Parathyroid adenoma (tissue), 2 donors: ENCODE measurements around the gene CCDC122.

Source experiments
- H2AFZ ChIP-seq: fragments of 300-600 bp; sonication (generic); one replicate; pipeline ENCODE4 v1.7.0; 2017; ENCODE audit warnings: antibody characterized with exemption, mild to moderate bottlenecking
- H3K27ac ChIP-seq: fragments of 300-600 bp; sonication (generic); one replicate; pipeline ENCODE4 v1.7.0; 2017
- H3K27me3 ChIP-seq: fragments of 300-600 bp; sonication (generic); one replicate; pipeline ENCODE4 v1.7.0; 2017; ENCODE audit warnings: low read length; ENCODE audit not compliant: control insufficient read depth, insufficient read depth
- H3K36me3 ChIP-seq: fragments of 300-600 bp; sonication (generic); one replicate; pipeline ENCODE4 v1.7.0; 2017; ENCODE audit warnings: low read length; ENCODE audit not compliant: control insufficient read depth, insufficient read depth
- H3K4me1 ChIP-seq: fragments of 300-600 bp; sonication (generic); one replicate; pipeline ENCODE4 v1.7.0; 2017; ENCODE audit warnings: control low read depth
- H3K4me2 ChIP-seq: fragments of 300-600 bp; sonication (generic); one replicate; pipeline ENCODE4 v1.7.0; 2017; ENCODE audit warnings: low read length
- H3K4me3 ChIP-seq: fragments of 300-600 bp; sonication (generic); one replicate; pipeline ENCODE4 v1.7.0; 2017; ENCODE audit warnings: low read depth, low read length
- H3K79me2 ChIP-seq: fragments of 300-600 bp; sonication (generic); one replicate; pipeline ENCODE4 v1.7.0; 2017; ENCODE audit warnings: control low read depth
- H3K9ac ChIP-seq: fragments of 300-600 bp; sonication (generic); one replicate; pipeline ENCODE4 v1.7.0; 2017; ENCODE audit warnings: mild to moderate bottlenecking
- H3K9me3 ChIP-seq: fragments of 300-600 bp; sonication (generic); one replicate; pipeline ENCODE4 v1.7.0; 2017; ENCODE audit warnings: low read length; ENCODE audit not compliant: control insufficient read depth
- TF ChIP-seq, protein P1 (sequence below): fragments of 300-600 bp; sonication (generic); IDR thresholded peaks from one replicate; pipeline ENCODE4 v1.7.0; 2017; ENCODE audit warnings: antibody characterized with exemption, mild to moderate bottlenecking
- donor health status: primary hyperparathyroidism.

The CCDC122 gene

DNA sequence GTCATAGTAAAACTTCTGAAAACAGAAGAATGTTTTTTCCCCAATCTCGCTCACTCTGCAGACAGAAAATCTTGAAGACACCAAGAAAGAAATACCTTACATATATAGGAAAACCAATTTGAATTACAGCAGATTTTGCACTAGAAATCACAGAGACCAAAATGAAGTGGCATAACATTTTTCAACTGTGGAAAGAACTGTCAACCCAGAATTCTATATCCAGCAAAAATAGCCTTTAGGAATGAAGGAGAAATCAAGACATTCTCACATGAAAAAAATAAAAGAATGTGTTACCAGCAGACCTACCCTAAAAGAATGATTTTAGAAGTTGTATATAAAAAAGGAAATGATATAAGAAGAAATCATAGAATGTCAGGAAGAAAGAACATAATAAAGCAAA, 28.7 kb downstream of the CCDC122 start:
- no peaks in the 10 kb centered on the region for H3K27me3 ChIP-seq
- no peak overlapping the region for H2AFZ ChIP-seq
- no peak overlapping the region for H3K27ac ChIP-seq
- no peaks in the 10 kb centered on the region for H3K4me1 ChIP-seq
- H3K4me3 ChIP-seq: no peak overlapping the region
- no peaks in the 10 kb centered on the region for H3K79me2 ChIP-seq
- no peak overlapping the region for H3K4me2 ChIP-seq
- TF ChIP-seq, protein P1, sequence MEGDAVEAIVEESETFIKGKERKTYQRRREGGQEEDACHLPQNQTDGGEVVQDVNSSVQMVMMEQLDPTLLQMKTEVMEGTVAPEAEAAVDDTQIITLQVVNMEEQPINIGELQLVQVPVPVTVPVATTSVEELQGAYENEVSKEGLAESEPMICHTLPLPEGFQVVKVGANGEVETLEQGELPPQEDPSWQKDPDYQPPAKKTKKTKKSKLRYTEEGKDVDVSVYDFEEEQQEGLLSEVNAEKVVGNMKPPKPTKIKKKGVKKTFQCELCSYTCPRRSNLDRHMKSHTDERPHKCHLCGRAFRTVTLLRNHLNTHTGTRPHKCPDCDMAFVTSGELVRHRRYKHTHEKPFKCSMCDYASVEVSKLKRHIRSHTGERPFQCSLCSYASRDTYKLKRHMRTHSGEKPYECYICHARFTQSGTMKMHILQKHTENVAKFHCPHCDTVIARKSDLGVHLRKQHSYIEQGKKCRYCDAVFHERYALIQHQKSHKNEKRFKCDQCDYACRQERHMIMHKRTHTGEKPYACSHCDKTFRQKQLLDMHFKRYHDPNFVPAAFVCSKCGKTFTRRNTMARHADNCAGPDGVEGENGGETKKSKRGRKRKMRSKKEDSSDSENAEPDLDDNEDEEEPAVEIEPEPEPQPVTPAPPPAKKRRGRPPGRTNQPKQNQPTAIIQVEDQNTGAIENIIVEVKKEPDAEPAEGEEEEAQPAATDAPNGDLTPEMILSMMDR: no peak
- H3K36me3 ChIP-seq: no peaks in the 10 kb centered on the region
- no peak overlapping the region for H3K9ac ChIP-seq
- H3K9me3 ChIP-seq: no peaks in the 10 kb centered on the region

DNA sequence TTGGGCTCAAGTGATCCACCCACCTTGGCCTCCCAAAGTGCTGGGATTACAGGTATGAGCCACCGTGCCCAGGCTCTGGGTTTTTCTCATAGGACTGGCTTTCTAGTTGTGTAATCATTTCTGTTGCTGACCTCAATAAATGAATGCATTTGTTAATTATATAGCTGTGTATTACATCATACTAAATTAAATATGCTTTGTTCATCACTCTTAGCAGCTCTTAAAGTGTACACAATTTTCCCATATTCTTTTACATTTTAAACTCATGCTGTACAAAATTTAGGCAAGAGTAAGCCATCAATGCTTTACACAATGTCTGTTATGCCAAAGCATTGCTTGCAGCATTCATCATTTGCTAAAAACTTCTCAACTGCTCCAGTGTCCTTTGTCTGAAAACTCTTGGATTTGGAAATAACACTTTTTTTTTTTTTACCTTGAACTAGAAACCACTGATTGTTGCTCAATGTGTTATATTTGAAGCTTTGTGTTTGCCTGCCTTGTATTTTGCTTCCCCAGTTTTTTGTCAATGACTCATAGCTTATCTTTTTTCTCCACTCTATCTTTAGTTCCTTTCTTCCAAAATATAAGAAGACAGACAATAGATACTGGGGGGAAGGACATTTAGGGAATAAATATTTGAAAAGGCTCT, 31.4 kb downstream of the CCDC122 start:
- Histone ChIP-seq H2AFZ (no peak overlapping the region), H3K27me3 (no peaks in the 10 kb centered on the region), H3K4me1 (no peaks in the 10 kb centered on the region), H3K79me2 (no peaks in the 10 kb centered on the region), H3K4me3 (no peak overlapping the region), H3K36me3 (no peaks in the 10 kb centered on the region), H3K9ac (no peak overlapping the region), H3K27ac (no peak overlapping the region), H3K4me2 (no peak overlapping the region), H3K9me3 (no peaks in the 10 kb centered on the region)
- TF ChIP-seq, protein P1: no peak

DNA sequence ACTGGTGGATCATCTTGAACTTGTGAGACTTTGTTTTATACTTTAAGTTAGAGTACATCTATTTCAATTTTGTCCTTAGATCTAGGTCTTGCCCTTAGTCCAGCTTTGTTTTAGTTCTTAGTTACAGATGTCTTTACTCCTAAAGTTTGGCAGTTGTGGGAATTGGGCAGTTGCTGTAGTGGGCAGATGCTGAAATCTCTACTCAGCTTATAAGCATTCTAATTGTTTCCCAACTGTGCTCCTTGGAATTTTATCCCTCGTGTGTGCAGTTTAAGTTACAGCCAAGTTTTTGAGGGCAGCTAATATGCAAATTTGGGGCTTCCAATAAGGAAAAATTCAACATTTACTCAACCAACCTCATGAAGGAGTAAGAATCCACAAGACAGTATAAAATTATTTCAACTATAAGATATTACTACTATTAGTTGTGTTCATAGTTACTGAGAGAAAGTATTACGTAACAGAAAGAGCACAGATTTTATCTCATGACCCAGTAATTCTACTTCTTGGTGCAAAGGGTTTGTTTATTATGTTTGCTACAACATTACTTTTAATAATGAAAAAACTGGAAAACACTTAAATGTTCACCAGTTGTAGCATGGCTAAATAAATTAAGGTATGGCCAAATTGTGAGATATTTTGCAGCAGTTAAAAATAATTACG, 32.9 kb downstream of the CCDC122 start:
- H3K4me2 ChIP-seq: no peak overlapping the region
- no peak overlapping the region for H3K4me3 ChIP-seq
- no peaks in the 10 kb centered on the region for H3K36me3 ChIP-seq
- H3K79me2 ChIP-seq: no peaks in the 10 kb centered on the region
- H3K4me1 ChIP-seq: no peaks in the 10 kb centered on the region
- no peak overlapping the region for H2AFZ ChIP-seq
- no peak overlapping the region for H3K27ac ChIP-seq
- no peak overlapping the region for H3K9ac ChIP-seq
- H3K27me3 ChIP-seq: no peaks in the 10 kb centered on the region
- TF ChIP-seq, protein P1: no peak
- no peaks in the 10 kb centered on the region for H3K9me3 ChIP-seq

DNA sequence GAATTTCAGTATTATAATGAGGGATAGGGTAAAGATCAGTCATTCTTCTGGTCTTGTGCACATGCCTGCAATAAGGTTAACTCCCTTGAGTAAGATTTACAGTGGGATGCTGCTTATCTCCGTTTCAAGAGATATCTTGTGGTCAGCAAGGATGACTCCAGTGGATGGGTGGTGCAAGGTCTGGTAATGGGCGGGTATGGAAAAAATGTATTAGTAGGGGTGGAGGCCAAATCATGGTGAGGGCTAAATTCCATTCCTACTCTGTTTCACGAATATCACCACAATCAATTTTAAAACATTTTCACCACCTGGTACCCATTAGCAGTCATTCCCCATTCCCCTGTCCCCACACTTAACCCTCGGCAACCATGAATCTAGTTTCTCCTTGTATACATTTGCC, 40.6 kb downstream of the CCDC122 start:
- Histone ChIP-seq H3K27me3 (no peaks in the 10 kb centered on the region), H3K27ac (no peak overlapping the region), H3K4me1 (no peaks in the 10 kb centered on the region), H2AFZ (no peak overlapping the region), H3K36me3 (no peaks in the 10 kb centered on the region), H3K9me3 (no peaks in the 10 kb centered on the region), H3K4me3 (no peak overlapping the region), H3K9ac (no peak overlapping the region), H3K4me2 (no peak overlapping the region), H3K79me2 (no peaks in the 10 kb centered on the region)
- TF ChIP-seq, protein P1: no peak

DNA sequence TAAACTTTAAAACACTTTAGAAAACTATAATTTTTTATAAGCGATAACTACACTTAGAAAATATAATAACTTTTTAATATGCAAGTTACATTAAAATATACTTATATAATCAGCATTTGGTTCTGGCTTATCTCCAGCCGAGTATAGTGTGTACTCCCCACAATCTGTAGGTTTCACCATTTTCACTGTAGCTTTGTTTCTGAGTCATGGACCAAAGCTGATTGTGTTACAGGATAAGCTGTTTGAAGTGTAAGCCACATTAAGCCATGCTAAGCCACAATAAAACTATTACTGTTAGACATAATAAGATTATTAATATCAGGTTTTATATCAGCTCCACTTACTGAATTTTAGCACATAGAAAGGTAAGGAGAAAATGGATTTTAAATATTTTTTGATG, 43.8 kb downstream of the CCDC122 start:
- H3K27ac ChIP-seq: no peak overlapping the region
- no peak overlapping the region for H2AFZ ChIP-seq
- no peaks in the 10 kb centered on the region for H3K9me3 ChIP-seq
- H3K4me2 ChIP-seq: no peak overlapping the region
- H3K4me1 ChIP-seq: no peaks in the 10 kb centered on the region
- H3K4me3 ChIP-seq: no peak overlapping the region
- no peaks in the 10 kb centered on the region for H3K27me3 ChIP-seq
- H3K9ac ChIP-seq: no peak overlapping the region
- H3K36me3 ChIP-seq: no peaks in the 10 kb centered on the region
- TF ChIP-seq, protein P1: no peak
- no peaks in the 10 kb centered on the region for H3K79me2 ChIP-seq
